ENCODE data around the gene FAM3D.
A peak's percentile ranks its signal among the peaks of the same experiment; 100 is the strongest.
"Not testable (repeated sequence)": the region's sequence is repeated elsewhere in the genome, so short reads cannot be mapped to it uniquely, and the experiment has no call there.

The FAM3D gene, protein sequence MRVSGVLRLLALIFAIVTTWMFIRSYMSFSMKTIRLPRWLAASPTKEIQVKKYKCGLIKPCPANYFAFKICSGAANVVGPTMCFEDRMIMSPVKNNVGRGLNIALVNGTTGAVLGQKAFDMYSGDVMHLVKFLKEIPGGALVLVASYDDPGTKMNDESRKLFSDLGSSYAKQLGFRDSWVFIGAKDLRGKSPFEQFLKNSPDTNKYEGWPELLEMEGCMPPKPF

DNA sequence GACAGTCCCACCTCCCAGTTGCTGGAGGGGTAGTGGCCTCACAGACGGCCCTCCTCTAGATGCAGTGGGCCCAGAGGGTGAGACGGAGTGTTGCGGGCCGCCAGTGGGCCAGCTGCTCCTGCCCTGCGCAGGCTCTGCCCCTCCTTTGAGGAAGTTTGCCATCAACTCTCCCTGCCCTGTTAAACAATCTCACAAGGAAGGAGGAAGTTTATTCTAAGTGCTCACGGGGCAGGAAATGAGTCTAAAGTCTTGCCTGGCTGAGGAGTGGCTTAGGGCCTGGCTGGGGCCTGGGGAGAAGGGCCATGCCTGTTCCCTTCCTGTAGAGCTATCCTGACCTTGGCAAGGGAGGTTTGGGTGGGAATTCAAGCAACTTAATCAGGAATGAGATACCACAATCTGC, at the start of gene FAM3D:
Gene FAM3D (minus strand): TSS at position 92 of the 400 bp plus-strand sequence. CDS start 11,211 bp downstream, outside the sequence.
- no peak for DNase-seq (ENCODE audit: low spot score)

DNA sequence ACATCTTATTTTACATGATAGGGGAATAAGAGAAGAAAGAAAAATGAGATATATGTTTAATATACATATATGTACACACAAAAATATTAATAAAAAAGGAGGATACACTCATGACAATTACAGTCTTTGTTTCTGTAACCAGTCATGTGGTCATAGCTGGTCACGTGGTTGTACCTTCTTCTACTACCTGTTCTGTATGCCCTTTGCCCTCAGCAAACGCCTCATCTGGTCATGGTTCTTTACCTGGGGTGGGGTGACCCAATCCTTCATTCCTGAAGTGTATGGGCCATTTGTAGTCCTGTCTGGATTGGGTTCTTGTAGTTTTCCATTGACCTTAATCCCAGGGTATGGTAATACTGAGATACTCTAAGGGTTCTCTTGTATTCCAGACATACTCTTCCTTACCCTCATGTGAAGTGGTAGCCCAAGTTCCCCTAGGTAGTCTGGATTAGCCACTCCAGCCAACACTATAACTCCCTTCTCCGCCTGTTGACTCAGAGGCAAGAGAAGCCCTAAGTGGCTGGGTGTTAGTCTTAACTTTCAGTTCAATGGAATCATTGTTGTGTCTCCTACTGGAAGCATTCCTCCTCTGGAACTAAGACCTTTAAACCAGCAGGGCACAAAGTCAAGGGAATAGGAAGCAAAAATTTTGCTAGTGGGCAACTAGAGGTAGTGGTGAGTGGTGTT, 47.3 kb upstream of the FAM3D start:
- DNase-seq (ENCODE audit: low spot score) = no peak

DNA sequence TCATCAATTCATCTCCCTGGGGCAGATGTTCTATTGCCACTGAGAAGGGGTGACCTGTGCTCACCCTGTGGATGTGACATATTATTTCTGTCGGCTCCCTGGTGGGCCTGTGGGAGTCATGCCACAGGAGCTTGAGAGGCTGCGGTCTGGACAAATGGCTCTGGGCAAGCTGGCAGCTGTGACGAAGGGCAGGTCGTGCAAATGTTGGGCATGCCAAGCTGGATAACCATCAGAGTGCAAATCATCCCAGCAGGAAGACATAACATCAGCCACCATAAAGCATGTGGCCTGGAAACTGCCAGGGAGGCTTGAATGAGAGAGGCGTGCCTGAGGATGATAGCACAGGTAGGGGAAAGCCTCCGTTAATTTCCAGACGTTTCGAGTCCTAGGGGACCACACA, 45.3 kb upstream of the FAM3D start:
- no peak for DNase-seq (ENCODE audit: low spot score)

DNA sequence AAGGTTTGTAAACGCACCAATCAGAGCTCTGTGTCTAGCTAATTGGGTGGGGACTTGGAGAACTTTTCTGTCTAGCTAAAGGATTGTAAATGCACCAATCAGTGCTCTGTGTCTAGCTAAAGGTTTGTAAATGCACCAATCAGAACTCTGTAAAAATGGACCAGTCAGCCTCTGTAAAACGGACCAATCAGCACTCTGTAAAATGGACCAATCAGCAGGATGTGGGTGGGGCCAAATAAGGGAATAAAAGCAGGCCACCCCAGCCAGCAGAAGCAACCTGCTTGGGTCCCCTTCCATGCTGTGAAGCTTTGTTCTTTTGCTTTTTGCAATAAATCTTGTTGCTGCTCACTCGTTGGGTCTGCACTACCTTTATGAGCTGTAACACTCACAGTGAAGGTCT, 42.4 kb upstream of the FAM3D start:
- not testable (repeated sequence) for DNase-seq (ENCODE audit: low spot score)

DNA sequence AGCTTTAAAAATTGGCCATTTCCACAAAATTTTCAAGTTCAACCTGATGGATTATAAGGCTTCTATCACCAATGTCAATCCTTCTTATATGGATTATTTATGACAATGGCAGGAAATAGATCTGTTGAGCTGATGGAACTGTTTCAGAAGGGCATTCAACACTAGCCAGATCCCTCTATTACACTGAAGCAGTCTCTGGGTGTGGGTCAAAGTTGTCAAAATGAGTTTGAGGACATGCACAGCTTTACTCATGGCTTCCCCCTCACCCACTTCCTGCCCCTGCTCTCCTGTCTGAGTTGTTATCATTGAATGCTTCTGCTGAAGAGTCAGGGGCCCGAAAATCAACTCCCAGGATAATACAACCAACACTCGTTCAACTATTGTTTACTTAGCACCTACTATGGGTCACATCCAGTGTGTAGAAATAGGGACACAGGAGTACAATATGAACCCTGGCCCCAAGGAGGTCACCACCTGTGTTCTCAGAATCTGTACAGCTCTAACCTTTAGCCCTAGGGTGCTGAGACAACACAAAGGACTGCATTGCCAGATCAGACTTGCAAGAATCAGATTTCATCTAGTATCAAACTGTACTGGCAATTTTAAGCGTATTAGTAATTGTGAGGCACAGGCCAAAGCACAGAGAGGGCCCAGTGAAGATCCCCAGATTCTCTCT, 41.7 kb upstream of the FAM3D start:
- DNase-seq (ENCODE audit: low spot score) = no peak

DNA sequence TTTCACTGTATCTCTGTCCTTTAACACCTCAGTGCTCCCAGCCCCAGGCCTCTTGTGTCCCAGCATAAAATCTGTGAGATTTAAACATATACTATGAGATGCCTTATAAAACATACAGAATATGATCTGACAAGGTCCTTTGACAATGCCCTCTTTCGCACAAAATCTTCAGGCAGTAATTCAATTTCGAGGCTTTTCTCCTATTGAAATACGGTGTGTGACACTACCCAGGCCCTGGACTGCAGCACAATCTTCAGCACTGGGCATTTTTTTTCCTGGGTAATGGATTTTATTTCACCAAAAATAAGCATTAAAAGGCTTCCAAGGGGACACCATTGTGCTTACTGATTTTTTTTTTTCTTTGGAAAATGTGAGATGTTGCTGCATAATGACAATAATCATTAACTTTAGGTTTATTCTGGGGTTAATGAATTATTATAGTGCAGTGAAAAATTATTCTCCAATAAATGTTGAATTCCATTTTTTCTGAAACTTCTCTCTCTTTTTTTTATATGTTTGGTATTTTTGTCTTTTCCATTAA, 40.9 kb upstream of the FAM3D start:
- no peak for DNase-seq (ENCODE audit: low spot score)

DNA sequence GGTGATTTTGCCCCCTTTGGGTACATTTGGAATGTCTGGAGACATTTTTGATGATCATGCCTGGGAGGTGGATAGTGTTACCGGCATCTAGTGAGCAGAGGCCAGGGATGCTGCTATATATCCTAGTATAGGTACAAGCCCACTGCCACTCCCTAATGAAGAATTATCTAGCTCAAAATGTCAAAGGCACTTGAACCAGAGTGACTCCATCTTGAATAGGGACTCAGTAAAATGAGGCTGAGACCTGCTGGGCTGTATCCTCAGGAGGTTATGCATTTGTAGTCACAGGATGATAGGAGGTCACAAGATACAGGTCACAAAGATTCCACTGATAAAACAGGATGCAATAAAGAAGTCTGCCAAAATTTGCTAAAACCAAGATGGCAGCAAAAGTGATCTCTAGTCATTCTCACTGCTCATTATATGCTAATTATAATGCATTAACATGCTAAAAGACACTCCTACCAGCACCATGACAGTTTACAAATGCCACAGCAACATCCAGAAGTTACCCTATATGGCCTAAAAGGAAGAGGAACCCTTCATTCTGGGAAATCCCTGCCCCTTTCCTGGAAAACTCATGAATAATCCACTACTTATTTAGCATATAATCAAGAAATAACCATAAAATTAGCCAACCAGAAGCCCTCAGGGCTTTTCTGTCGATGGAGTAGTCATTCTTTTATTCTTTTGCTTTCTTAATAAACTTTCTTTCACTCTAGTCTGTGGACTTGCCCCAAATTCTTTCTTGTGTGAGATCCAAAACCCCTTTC, 40.0 kb upstream of the FAM3D start:
- no peak for DNase-seq (ENCODE audit: low spot score)

DNA sequence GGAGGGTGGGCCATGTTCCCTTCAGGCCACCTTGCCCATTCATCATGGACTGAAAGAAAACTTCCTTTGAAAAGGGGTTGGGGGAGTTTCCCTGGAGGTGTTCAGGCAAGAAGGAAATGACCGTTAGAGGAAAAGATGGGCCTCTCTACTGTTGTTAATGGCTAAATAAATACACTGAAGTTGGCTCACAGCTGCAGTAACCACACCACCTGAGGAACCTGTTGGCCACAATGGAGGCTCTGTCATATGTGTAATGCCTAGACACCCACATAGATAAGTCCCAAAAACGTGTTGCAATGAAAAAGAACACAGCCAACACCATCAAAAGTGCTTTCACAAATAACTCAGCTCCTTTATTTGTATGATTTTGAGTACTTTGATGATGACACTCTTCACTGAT, 38.2 kb upstream of the FAM3D start:
- DNase-seq (ENCODE audit: low spot score) = no peak

DNA sequence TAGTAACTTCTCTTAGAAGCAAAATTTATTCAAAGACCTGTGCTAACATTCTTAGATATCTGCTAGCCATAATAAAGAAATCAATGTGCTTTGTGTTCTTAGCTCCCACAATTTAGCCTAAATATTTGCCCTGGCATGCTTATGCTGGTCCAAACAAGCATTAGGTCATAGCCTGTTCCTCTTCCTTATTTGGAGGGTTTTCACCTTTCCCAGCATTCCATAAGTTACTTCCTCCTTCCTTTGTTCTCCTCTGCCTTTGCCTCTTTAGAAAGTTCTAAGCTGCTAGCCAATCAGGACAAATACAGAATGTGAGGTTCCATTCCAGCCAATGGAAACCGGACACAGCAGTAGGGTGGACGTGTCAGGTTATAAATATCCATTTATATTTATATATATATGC, 37.7 kb upstream of the FAM3D start:
- DNase-seq (ENCODE audit: low spot score) = not testable (repeated sequence)

DNA sequence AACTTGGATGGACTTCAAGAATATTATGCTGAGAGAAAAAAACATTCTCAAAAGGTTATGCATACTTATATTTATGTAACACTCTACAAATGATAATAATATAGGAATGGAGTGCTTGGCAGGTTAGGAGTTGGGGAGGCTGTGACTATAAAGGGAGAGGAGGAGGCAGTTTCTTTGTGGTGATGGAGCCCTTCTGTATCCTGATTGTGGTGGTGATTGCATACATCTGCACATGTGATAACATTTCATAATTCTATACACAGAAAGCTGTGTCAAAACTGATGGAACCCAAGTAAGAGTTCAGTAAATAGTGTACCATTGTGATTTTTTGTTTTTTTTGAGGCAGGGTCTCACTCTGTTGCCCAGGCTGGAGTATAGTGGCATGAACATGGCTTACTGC, 31.7 kb upstream of the FAM3D start:
- DNase-seq (ENCODE audit: low spot score) = no peak

DNA sequence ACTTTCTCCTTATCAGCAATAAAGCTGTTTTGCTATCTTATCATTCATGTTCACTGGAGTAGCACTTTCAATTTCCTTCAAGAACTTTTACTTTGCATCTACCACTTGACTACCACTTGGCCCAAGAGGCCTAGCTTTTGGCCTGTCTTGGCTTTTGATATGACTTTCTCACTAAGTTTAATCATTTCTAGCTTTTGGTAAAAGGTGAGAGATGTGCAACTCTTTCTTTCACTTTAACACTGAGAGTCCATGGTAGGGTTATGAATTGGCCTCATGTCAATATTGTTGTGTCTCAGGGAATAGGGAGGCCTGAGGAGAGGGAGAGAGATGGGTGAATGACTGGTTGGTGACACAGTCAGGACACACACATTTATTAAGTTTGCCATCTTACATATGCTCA, 31.0 kb upstream of the FAM3D start:
- DNase-seq (ENCODE audit: low spot score) = no peak

DNA sequence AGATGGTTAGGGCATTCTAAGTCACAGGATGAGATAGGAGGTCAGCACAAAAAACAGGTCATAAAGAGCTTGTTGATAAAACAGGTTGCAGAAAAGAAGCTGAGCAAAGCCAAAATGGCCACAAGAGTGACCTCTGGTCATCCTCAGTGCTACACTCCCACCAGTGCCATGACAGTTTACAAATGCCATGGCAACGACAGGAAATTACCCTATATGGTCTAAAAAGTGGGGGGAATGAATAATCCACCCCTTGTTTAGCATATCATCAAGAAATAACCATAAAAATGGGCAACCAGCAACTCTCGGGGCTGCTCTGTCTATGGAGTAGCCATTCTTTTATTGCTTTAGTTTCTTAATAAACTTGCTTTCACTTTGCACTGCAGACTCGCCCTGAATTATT, 30.2 kb upstream of the FAM3D start:
- not testable (repeated sequence) for DNase-seq (ENCODE audit: low spot score)

DNA sequence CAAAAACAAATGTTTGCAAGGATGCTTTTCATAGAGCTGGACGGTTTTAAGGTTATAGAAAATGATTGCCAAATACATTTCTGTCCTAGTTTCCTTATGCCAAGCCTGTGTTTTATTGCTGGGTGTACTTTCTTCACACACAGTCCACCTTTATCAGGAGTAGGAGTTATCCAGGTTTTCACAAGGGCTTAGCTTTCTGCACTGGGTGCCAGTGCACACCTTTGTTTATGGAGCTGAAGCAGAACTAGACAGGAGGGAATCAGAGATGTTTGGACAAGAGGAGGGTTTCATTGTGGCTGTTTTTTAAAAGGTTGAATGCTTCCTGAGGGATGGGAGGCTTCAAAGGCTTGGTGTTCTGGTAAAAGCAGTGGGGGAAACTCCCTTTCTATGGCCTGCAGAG, 29.5 kb upstream of the FAM3D start:
- no peak for DNase-seq (ENCODE audit: low spot score)

DNA sequence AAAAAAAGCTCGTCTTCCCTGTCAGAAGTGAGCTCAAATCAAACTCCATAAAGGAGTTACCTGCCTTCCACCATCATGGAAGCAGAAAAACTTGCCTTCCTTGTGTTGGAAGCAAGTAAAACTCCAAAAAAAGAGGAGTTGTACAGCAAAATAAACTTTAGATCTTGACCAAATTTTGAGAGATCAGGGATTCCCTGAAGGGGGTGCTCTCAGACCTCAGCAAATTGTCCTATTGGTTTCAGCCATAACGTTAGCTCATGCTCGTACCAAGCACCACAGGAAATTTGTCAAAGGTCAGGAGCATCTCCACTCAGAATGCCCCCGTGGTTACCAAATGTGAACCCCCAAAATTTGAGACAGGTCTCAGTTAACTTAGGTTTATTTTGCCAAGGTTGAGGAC, 28.7 kb upstream of the FAM3D start:
- not testable (repeated sequence) for DNase-seq (ENCODE audit: low spot score)

DNA sequence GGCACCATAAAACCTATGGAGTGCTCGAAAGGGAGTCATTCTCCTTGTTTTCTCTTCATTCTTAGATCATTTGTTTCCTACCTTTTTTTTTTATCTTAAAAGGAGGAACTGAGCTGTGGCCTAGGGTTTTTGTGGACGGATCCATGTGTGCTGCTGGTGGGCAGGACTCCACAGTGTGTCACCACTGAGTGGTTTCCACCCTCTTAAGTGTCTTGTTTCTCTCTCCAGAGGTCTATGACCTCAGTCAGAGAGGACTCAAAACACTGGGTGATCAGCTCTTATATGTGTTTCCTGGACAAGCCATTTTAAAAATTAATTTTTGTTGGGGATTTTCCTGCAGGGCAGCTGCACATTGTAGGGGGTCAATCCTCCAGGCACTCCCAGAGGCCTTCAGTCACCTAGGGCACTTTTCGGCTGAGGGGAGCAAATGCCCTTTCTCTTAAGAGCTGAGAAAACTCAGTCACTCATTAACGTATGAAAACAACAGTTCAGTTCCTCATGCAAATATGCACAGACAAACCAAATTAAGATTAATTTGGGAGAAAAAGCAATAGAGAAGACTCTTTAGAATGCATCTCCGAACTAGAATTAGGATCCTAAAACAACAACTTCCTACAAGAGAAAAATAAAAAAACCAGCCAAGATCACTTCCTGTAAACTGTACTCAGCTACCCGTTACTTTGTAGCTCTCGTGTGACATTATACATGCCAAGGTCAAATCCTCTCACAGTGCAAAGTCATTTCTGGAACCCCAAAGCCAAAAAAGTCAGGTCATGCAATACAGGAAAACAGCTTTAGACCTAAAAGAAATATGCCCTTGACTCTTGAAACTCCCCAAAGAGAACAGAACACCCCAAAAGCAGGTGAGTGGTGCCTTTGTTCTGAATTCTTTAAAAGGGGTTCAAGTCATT, 27.6 kb upstream of the FAM3D start:
- DNase-seq (ENCODE audit: low spot score) = no peak

DNA sequence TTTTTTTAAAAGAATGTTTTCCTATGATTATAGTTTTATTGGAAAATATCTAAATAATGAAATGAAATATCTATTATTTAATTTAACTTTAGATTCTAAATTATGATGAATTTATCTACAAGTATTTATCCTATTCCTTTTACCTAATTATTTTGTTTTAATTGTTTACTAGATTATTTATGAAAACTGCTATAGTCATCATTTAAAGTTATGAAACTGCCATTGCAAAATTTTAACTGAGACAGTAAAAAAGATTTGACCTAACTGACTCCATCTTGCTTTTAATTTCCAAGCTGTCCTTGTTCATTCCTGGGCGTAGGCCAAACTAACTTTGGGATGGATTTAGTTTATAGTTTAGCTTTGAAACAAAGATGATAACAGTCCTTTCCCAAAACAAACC, 25.9 kb upstream of the FAM3D start:
- DNase-seq (ENCODE audit: low spot score) = no peak

DNA sequence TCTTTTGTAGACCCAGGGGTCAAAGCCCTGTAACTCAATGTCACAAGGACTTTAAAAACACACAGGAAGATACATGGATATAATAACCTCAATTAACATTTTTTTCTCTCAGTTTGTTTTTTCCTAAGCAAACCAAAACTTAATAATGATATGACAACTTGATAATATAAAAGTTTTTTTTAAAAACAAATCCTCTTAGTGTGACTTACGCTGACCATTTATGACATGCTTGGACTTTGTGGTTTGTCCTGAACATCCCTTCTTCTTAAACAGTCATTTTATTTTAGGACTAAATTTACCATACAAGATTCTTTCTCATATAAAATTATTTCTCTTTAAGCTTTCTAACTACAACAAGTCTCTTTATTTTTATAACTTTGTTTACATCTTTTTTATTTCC, 25.4 kb upstream of the FAM3D start:
- DNase-seq (ENCODE audit: low spot score) = no peak

DNA sequence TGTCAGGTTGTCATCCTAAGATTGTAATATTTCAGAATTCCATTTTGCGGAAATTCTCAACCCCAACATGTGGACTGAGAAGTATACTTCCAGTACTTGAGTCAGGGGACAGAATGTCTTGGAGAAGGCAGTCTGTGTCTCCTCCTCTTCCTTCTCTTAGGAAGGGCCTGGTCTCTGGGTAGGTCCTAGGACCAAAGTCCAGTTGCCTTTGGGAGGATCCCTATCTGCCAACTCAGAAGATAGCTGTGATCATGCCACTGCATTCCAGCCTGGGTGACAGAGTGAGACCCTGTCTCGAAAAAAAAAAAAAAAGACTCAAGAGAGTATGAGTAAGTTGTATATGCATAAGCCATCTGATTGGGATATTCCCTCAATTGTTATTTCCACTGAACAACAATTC, 23.9 kb upstream of the FAM3D start:
- DNase-seq (ENCODE audit: low spot score) = no peak

DNA sequence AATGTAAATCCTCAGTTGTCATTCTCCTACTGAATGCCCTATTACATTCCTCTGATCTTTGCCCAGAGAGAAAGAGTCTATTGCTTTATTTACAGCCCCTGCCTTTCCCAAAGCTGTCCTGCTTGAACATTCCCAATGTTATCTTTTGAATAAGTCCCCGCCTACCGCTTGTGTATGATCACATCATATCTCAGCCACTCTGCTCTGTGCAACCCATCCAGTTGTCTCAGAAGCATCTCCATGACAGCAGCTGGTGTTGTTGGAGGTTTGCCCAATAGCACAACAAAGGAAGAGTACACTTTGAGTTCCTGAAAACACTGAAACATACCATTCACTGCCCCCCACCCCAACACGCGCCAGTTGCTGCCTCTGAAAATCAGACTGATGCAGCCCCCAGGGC, 22.0 kb upstream of the FAM3D start:
- DNase-seq (ENCODE audit: low spot score) = peak; percentile 49

DNA sequence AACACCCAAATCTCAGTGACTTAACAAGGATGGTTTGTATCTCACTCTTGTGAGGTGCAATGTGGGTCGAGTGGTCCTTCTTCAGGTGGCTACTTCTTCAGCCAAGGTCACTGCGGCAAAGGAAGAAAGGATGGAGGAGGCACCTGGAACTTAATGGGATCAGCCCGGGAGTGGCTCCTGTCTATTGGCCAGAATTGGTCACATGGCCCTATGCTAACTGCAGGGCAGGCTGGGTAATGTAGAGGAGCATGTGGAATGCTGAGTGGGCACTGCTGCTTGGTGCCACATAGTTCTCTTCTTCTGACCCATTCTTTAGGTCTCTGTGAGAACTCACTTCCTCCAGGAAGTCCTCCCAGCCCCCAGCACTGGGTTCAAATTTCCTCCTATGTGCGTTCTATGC, 20.3 kb upstream of the FAM3D start:
- no peak for DNase-seq (ENCODE audit: low spot score)

DNA sequence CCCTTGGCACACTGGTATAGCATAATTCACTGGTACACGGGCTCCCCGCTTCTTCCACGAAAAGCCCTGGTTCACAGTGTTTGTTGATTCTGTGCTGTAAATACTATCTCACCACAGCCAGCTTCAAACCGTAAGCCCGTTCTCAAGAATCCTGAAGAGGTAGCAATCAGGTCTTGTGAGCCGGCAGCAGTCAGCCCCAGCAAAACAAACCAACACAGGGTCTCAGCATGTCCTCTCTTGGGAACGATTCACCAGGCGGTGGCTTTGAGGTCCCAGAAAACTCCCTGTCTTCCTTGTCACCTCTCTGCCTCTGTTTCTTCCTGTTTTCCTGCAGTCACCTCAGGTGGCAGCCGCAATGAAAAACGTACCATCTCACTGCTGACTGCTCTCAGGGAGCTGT, 19.1 kb upstream of the FAM3D start:
- DNase-seq (ENCODE audit: low spot score) = no peak
